HEK293T (cell line): ENCODE results near the gene GNB4.

Source experiments
- ELF4 ChIP-seq: fragments of 450-650 bp; IDR thresholded peaks from 2 replicates; pipeline ENCODE4 v1.6.1; 2017; ENCODE audit warnings: antibody characterized with exemption
- FOXM1 ChIP-seq: fragments of 450-650 bp; IDR thresholded peaks from 2 replicates; pipeline ENCODE4 v1.6.1; 2017; ENCODE audit warnings: mild to moderate bottlenecking, borderline replicate concordance
- L3MBTL2 ChIP-seq: fragments of 450-650 bp; conservative IDR thresholded peaks from 2 replicates; pipeline ENCODE4 v1.6.1; 2016; ENCODE audit warnings: mild to moderate bottlenecking
- NFRKB ChIP-seq: fragments of 450-650 bp; IDR thresholded peaks from 2 replicates; pipeline ENCODE4 v1.6.1; 2016; ENCODE audit warnings: mild to moderate bottlenecking, moderate library complexity
- SP1 ChIP-seq: fragments of 450-650 bp; IDR thresholded peaks from 2 replicates; pipeline ENCODE4 v1.6.1; 2017
- SUZ12 ChIP-seq: fragments of 450-650 bp; IDR thresholded peaks from 2 replicates; pipeline ENCODE4 v1.6.1; 2016; ENCODE audit warnings: mild to moderate bottlenecking

- TF ChIP-seq L3MBTL2 = no peak
- TF ChIP-seq ELF4 = no peak
- no peak for TF ChIP-seq FOXM1
- TF ChIP-seq NFRKB = no peak
- no peak for TF ChIP-seq SP1
- TF ChIP-seq SUZ12 = no peak
These were observed 48.3 kb downstream of the GNB4 start for GRCh38 chr3:179402963-179403362.
